HG02678 (cell line): ENCODE measurements around the gene CYRIA.

Experiments used
- ATAC-seq: cut with Tn5 transposase; IDR thresholded peaks from one replicate; pipeline ENCODE4 v1.9.1; 2021; ENCODE audit warnings: mild to moderate bottlenecking, moderate library complexity; ENCODE audit not compliant: unreplicated experiment

CYRIA gene

DNA sequence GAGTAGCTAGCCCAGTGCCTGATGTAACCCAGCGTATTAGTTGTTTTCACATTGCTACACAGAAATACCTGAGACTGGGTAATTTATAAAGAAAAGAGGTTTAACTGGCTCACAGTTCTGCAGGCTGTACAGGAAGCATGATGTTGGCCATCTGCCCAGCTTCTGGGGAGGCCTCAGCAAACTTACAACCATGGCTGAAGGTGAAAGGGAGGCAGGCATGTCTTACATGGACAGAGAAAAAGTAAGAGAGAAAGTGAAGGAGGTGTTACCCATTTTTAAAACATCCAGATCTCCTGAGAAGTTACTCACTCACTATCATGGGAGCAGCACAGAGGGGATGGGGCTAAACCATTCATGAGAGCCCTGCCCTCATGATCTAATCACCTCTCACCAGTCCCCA, 6.1 kb upstream of the CYRIA start:
- no peak for ATAC-seq

DNA sequence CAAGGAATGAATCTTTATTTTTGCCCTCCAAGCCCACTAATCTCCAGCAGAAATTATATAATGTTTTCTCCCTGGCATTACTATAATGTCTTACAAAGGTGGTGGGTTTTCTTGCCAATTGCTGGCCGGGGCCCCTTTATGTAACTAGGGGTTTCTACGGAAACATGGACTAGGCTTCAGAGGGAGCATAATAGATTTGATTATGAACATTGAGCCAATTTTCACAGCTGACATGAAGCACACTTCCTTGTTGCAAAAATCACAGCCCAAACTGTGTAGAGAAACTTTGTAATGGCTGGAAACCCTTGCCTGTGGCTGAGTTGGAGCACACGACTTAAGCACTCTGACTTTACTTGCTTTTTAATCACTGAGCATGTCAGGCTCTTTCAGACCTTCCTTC, 3.8 kb upstream of the CYRIA start:
- ATAC-seq, result no peak

- no peak for ATAC-seq
Measured at GRCh38 chr2:16666449-16666801, 791 bp upstream of the CYRIA start.

- no peak for ATAC-seq
Measured at GRCh38 chr2:16664809-16665747, 556 bp downstream of the CYRIA start.

DNA sequence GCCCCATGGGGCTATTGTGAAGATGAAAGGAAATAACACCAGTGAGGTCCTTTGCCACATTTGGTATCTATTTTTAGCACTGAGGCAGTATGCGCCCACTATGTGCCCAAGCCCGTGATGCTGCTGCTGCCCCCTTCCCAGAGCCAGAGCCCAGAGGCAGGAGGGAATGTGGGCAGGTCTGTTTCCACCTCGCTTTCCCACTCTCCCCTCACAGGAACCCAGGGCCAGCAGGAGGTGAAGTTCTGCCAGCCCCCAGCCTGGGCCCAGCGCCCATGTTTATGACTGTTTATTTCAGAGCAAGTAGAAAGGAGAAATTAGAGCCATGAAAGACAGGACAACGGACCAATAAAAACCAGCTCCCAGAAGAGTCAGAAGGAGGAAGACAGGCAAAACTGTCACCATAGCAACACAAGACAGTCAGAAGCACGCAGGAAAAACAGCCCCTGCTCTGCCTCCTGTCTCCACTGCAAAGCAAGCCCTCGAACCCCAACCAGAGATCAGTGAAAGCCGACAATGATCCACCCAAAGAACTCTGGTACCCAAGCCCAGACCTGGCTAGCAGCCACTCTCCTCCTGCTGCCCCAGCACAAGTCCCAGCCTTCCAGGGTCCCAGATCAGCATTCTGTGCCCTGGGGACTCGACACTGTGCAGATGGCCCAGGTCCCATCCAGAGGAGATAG, 1.4 kb downstream of the CYRIA start:
- no peak for ATAC-seq

GRCh38 chr2:16663121-16663905, 2.3 kb downstream of the CYRIA start:
- ATAC-seq, result no peak

DNA sequence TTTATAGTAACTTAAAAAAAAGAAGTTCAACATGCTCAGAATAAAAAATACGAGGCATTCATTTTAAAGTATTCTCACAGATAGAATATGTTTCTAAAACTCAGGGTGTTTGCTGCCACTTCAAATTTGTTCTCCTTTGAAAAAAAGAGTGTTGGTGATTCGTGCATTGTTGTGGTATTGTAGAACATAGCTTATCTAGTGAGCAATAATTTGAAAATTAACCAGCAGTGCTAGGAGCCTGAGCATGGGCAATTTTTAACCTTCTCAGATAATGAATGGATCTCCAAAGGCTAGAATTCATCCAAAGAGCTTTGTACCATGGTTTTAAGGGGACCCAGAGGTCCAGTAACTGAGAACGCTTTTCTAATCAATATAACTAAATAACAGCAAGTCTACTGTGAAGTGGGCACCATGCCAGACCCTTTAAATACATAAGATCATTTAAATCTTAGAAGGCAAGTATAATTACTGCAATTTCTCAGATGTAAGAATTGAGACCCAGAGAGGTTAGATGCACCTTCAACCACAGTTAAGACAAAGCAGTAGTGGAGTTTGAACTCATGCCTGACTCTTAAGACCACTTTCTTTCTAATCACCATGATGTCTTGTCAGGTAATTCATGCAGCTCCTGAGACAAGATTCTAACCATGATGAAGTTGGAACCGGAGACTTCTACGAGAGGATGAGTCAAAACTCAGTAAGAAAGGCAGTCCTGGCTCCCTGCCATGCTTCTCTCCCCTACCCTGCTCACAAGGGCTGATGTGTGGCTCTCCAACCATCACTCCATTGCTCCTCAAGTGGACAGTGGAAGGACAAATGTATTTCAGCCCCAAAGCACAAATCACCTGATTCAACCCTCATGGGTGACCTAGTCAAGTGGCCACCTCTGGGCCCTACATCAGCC, 3.4 kb downstream of the CYRIA start:
- no peak for ATAC-seq

- ATAC-seq, result no peak
Measured at GRCh38 chr2:16661526-16661925, 4.1 kb downstream of the CYRIA start.

- ATAC-seq, result no peak
Measured at GRCh38 chr2:16660556-16660955, 5.1 kb downstream of the CYRIA start.

DNA sequence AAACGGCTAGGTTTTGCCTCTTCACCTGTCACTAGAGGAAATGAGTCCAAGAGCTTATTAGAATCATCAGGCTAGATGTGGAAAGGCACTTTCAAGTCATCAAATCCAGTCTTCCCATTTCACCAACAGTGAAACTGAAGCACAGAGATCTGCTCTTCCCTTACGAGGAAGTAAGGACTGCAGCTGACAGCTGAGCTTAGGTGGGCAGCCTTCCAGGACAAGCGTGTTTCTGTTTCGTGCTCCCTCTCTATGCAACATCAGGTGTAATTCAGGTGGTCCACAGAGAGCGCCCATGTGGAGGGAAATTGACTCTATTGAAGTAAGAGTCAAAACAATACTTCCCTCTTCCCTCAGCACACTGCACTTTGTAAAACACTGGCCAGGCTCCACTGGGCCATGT, 5.5 kb downstream of the CYRIA start:
- no peak for ATAC-seq

DNA sequence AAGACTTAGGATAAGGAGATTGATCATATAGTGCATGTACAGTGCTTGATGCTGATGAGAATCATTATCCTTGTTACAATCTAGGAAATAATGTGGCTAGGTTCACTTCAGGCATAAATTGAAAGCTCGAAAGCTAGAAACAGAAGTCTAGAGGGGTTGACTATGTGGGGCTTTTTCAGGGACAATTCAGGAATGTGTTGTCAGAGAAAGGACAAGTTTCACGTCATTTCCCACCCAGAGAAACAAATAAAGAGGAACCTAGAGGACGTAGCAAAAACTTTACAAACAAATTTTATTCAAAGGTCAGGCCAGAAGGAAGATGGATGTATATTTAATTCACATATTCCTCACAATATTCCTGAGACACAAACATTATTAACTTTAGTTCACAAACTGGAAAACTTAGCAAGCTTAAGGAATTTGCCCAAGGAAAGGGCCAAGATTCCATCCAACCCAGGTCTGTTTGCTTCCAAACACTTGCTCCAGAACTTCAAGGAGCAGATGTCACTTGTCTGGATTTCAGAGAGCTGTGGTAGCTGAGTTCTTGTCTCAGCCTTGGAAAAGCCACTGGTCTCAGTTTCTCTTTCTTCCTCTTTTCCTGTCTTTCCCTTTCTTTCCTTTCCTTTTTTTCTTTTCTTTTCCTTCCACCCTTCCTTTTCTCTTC, 7.4 kb downstream of the CYRIA start:
- ATAC-seq, result no peak

GRCh38 chr2:16657671-16658070, 8.0 kb downstream of the CYRIA start:
- no peak for ATAC-seq

- ATAC-seq, result peak; percentile 84
Measured at GRCh38 chr2:16656784-16657391, 8.7 kb downstream of the CYRIA start.

DNA sequence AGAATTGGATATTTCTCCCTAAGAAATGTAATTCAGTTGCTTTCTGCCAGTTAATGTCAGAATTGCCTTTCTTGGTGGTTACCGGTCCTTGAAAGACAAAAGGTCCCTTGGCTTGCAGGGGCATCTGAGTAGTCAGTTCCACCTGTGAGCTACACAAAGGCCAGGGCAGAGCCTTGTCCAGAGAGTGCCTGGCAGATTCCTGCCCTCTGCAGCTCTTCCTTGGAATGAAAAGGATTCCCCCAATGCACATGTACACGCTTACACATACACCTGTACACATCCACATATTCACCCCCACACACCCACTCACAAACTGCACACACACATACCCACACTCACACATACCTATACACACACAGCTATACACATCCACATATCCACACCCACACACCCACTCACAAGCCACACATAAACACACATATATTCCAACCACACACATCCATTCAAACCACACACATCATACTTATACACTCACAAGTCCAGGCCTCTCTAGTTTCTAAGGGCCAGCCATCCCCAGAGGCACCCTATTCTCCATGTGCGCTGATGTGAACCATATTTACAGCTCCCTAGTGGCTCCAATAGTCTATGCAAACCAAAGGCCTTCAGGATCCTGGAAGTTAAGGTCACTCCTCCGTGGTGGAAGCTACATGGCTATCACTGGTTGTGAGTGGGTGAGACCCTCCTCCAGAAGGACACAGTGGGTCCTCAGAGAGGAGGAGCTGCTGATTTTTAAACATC, 9.6 kb downstream of the CYRIA start:
- ATAC-seq, result no peak

- ATAC-seq, result no peak
Measured at GRCh38 chr2:16655445-16655837, 10.2 kb downstream of the CYRIA start.

DNA sequence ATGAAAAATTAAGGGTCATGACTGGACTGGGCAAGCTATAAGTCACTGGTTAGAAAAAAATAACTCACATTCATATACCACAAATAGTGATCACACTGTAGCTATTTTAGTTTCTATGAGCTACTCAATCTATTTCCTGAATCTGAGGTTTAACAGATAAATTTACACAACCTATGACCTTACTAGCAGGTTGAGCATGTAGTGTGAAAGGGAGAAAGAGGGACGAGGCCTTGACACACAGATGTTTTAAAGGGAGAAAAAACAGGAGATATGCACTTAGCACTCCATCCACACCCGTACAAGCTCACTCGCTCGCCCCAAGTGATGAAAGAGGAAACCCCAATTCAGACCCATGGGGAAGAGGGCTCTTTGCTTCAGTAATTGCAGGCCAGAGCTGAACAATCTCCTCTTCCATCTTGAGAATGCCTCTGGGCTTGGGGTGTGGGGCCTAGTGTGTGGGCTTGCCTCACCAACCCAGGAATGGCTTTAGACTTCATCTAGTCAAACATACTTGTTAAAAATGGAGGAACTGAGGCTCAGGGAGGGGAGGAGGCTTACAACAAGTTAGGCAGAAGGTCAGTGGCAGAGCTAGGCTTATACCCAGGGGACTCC, 10.7 kb downstream of the CYRIA start:
- no peak for ATAC-seq

- ATAC-seq, result peak; percentile 37
Measured at GRCh38 chr2:16653799-16654198, 11.8 kb downstream of the CYRIA start.

DNA sequence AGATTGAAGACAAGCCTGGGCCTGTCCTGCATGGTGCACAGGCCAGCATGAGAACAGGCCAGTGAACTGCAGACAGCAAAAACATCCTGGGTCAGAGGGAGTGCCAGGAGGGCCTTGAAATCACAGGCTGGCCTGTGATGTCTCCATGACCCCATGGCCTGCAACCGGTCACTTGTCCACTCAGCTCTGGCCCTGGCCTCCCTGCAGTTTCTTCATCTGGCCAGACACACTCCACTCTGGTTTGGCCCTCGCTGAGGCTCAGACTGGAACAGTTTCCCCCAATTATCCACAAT, 12.6 kb downstream of the CYRIA start:
- ATAC-seq, result no peak
